Uterus (tissue), 4 donors: ENCODE results near the gene CYB561. TPM values are rescaled to one million over a fixed set of nuclear protein-coding genes. Genes with fewer than 3 reads are reported as not detected.
A peak's percentile ranks its signal among the peaks of the same experiment; 100 is the strongest.

Experiments used
- DNase-seq, 2 donors: peaks; one replicate each; pipeline ENCODE4 v3.0.0-alpha.2; 2019 to 2020
- H3K27ac ChIP-seq, 2 donors: fragments of 200-600 bp; sonication (generic); 1 replicate in 1 of 2; 2 replicates in 1 of 2; pipeline ENCODE4 v1.5.1; 2016 to 2018
- H3K27me3 ChIP-seq, 2 donors: fragments of 200-600 bp; sonication (generic); one replicate each; pipeline ENCODE4 v1.5.1; 2018 to 2019; ENCODE audit warnings: control low read depth in 1 of 2
- H3K36me3 ChIP-seq, 2 donors: fragments of 200-600 bp; sonication (generic); one replicate each; pipeline ENCODE4 v1.5.1; 2019; ENCODE audit warnings: control low read depth in 1 of 2
- H3K4me1 ChIP-seq, 2 donors: fragments of 200-600 bp; sonication (generic); one replicate each; pipeline ENCODE4 v1.5.1; 2018 to 2019; ENCODE audit warnings: control low read depth in 1 of 2
- H3K4me3 ChIP-seq, 2 donors: fragments of 200-600 bp; sonication (generic); 1 replicate in 1 of 2; 2 replicates in 1 of 2; pipeline ENCODE4 v1.5.1; 2018 to 2019; ENCODE audit warnings: mild to moderate bottlenecking in 1 of 2
- H3K9me3 ChIP-seq, 2 donors: fragments of 200-600 bp; sonication (generic); one replicate each; pipeline ENCODE4 v1.5.1; 2019; ENCODE audit warnings: control low read depth in 1 of 2
- POLR2A ChIP-seq, 2 donors: fragments of 450-650 bp; IDR thresholded peaks; one replicate each; pipeline ENCODE4 v1.6.1; 2016; ENCODE audit warnings: antibody characterized with exemption in 2 of 2, mild to moderate bottlenecking in 1 of 2, moderate library complexity in 1 of 2
- intact Hi-C: fragments of 100-400 bp; cut with DNase I; formaldehyde crosslinking; loops from one replicate; pipeline ENCODE4 v1.15.1; 2023; ENCODE audit warnings: low total_unique reads
- total RNA-seq, 4 donors: library from RNA; depleted of rRNA in 3 of 4; stranded (reverse); fragments of >200 nt in 3 of 4; gene quantifications; one replicate each; pipeline versions ENCODE4 v1.1.0 to v1.2.4, GENCODE V29; 2014 to 2023
- TF ChIP-seq, protein P1 (sequence below), 4 experiments: fragments of 200-600 bp in 2 of 4; fragments of 450-650 bp in 2 of 4; sonication (generic) in 2 of 4; IDR thresholded peaks; one replicate each; pipeline ENCODE4 v1.5.1; 2016 to 2019; ENCODE audit warnings: antibody characterized with exemption in 4 of 4, mild to moderate bottlenecking in 2 of 4, moderate library complexity in 1 of 4
- donor health status: DM: yes; HTN: yes; CAD: no.

CYB561 gene
- total RNA-seq, 4 donors from 2014 or later = 15.0 to 19.5 (median 16.5) TPM

DNA sequence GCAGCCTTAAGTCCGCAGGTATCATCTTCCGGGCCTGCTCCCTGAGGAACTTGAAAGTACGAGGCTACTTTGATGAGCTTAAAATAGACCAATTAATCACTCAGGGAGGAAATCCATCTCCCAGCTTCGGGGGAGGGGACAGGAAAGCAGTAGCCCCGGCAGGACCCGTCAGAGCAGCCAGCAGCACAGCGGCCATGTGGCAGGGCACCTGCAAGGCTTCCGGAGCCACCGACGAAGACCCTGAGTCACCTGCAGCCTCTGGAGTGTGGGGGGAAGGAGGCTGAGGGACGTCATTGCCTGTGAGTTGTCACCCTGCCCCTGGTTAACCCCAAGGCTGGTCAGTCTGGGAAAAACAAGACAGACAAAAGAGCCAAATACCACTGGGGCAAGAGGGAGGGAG lies 4.4 kb upstream of the CYB561 start:
- Histone ChIP-seq H3K4me3 (no peak overlapping the region), H3K27ac (no peak overlapping the region), H3K4me1 (peaks cover 0 to 12% of the 10 kb centered on the region in 2 donors), H3K27me3 (no peaks in the 10 kb centered on the region), H3K36me3 (no peaks in the 10 kb centered on the region), H3K9me3 (no peaks in the 10 kb centered on the region)
- TF ChIP-seq POLR2A (IDR thresholded peaks at IDR 0.05) = no peak
- TF ChIP-seq, protein P1, sequence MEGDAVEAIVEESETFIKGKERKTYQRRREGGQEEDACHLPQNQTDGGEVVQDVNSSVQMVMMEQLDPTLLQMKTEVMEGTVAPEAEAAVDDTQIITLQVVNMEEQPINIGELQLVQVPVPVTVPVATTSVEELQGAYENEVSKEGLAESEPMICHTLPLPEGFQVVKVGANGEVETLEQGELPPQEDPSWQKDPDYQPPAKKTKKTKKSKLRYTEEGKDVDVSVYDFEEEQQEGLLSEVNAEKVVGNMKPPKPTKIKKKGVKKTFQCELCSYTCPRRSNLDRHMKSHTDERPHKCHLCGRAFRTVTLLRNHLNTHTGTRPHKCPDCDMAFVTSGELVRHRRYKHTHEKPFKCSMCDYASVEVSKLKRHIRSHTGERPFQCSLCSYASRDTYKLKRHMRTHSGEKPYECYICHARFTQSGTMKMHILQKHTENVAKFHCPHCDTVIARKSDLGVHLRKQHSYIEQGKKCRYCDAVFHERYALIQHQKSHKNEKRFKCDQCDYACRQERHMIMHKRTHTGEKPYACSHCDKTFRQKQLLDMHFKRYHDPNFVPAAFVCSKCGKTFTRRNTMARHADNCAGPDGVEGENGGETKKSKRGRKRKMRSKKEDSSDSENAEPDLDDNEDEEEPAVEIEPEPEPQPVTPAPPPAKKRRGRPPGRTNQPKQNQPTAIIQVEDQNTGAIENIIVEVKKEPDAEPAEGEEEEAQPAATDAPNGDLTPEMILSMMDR (IDR thresholded peaks at IDR 0.05) = no peak
- intact Hi-C loops = no loop called here
- DNase-seq = no peak

DNA sequence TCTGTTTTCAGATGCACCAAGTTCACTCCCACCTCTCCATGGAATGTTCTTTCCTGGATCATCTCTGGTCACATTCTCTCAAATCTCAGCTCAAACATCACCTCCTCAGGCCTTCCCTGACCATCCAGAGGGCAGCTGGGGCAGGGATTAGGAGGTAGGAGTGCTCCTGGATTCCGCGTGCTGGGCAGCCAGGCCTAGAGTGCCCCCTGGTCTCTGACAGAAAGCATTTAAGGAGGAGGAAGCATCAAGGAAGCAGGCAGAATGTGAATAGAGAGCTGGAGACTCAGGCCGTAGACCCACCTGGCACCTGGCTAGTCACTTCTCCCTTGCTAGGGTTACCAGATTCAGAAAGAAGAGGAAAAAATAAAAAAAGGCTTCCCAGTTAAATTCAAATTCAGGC lies 2.5 kb upstream of the CYB561 start:
- DNase-seq = no peak
- Histone ChIP-seq H3K4me3 (no peak overlapping the region), H3K4me1 (peaks cover 0 to 12% of the 10 kb centered on the region in 2 donors), H3K27ac (no peak overlapping the region), H3K27me3 (no peaks in the 10 kb centered on the region), H3K9me3 (no peaks in the 10 kb centered on the region), H3K36me3 (no peaks in the 10 kb centered on the region)
- TF ChIP-seq, protein P1 (IDR thresholded peaks at IDR 0.05) = no peak
- intact Hi-C loops = no loop called here

DNA sequence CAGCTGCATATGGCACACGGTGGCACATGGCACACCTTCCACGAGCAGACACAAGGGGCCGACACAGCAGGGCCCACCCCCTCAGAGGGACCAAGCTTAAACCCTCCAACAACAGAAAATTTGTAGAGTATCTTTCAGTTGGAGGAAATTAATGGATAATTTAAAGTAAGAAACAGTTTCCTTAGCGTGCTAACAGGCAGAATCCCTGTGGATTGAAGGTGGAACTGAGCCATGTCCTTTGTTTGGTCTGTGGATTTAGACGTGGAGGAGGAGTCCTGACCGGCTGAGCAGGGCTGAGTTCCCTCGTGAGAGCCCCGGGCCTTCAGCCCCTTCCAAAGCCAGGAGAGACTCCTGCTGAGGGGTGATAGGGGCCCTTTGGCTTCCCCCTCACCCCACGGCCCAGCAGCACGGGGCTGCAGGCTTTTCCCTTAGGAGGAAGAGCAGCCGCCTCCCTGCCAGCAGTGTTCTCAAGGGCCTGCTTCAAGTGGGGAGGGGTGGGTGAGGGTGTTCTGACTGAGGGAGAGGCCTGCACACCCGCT lies 1.4 kb upstream of the CYB561 start:
- no peaks in the 10 kb centered on the region for H3K27me3 ChIP-seq
- H3K27ac ChIP-seq = peak overlapping the region; percentile 56 to 75
- H3K4me1 ChIP-seq = peaks cover 0 to 8% of the 10 kb centered on the region in 2 donors
- H3K36me3 ChIP-seq = no peaks in the 10 kb centered on the region
- DNase-seq = no peak
- H3K4me3 ChIP-seq = no peak overlapping the region
- intact Hi-C loops = no loop called here
- TF ChIP-seq, protein P1 (IDR thresholded peaks at IDR 0.05) = no peak
- no peak for TF ChIP-seq POLR2A (IDR thresholded peaks at IDR 0.05)
- H3K9me3 ChIP-seq = no peaks in the 10 kb centered on the region

GRCh38 chr17:63446753-63447470 lies 806 bp upstream of the CYB561 start:
- Histone ChIP-seq H3K4me3 (peak overlapping the region; percentile 32 to 59), H3K4me1 (peaks cover 0 to 8% of the 10 kb centered on the region in 2 donors), H3K9me3 (no peaks in the 10 kb centered on the region), H3K27me3 (no peaks in the 10 kb centered on the region), H3K36me3 (no peaks in the 10 kb centered on the region), H3K27ac (peak overlapping the region; percentile 56 to 75)
- intact Hi-C loops = no loop called here
- peak; percentile 51 to 63 for DNase-seq
- no peak for TF ChIP-seq POLR2A (IDR thresholded peaks at IDR 0.05)
- TF ChIP-seq, protein P1 (IDR thresholded peaks at IDR 0.05) = peak in 1 of 4 experiments; percentile 37

DNA sequence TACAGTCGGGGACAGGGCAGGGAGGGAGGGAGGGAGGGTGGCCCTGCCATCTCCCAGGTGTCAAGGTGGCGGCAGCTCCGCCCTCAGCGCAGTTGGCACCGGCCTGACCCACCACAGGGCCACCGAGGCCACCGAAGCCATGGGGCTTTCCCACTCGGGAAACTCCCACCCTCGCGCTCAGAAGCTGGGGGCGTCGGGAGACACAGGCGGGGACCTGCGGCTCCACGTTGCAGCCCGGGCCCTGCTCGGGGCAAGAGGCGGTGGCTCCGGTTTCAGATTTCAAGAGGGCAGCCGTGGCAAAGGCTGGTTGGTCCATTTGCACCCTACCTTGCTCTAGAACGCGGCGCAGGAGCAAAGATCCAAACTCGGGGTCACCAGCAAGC lies 544 bp downstream of the CYB561 start:
- Histone ChIP-seq H3K27ac (peak overlapping the region; percentile 56 to 75), H3K36me3 (no peaks in the 10 kb centered on the region), H3K4me1 (peaks cover 0 to 8% of the 10 kb centered on the region in 2 donors), H3K4me3 (peak overlapping the region; percentile 32 to 59), H3K27me3 (no peaks in the 10 kb centered on the region), H3K9me3 (no peaks in the 10 kb centered on the region)
- no peak for TF ChIP-seq POLR2A (IDR thresholded peaks at IDR 0.05)
- TF ChIP-seq, protein P1 (IDR thresholded peaks at IDR 0.05) = no peak
- intact Hi-C loops = no loop called here
- DNase-seq = peak in 1 of 2 donors; percentile 32
